ENCODE results near the gene IFNL3. TPM values are rescaled to one million over a fixed set of nuclear protein-coding genes. Genes with fewer than 3 reads are reported as not detected.

The IFNL3 gene
- total RNA-seq, 1 experiment from 2014 or later: not detected

DNA sequence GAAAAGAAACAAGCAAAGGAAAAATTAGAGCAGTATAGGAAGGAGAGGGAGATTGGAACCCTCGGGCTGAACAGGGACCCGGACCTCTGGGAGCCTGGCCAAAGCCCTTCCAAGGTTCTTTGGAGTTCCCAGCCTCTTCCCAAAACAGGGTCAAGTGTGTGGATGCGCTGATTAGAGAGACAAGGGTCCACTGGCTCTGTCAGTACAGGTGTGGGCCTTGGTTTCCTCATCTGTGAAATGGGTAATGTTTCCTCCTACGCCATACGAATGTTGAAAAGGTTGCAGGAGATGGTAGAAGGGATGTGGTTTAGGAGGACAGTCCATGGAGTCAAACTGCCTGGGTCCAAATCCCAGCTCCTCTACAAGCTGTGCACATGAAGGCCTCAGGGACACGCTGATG is 38.7 kb downstream of the IFNL3 start (continued):
- TF ChIP-seq, protein P1, sequence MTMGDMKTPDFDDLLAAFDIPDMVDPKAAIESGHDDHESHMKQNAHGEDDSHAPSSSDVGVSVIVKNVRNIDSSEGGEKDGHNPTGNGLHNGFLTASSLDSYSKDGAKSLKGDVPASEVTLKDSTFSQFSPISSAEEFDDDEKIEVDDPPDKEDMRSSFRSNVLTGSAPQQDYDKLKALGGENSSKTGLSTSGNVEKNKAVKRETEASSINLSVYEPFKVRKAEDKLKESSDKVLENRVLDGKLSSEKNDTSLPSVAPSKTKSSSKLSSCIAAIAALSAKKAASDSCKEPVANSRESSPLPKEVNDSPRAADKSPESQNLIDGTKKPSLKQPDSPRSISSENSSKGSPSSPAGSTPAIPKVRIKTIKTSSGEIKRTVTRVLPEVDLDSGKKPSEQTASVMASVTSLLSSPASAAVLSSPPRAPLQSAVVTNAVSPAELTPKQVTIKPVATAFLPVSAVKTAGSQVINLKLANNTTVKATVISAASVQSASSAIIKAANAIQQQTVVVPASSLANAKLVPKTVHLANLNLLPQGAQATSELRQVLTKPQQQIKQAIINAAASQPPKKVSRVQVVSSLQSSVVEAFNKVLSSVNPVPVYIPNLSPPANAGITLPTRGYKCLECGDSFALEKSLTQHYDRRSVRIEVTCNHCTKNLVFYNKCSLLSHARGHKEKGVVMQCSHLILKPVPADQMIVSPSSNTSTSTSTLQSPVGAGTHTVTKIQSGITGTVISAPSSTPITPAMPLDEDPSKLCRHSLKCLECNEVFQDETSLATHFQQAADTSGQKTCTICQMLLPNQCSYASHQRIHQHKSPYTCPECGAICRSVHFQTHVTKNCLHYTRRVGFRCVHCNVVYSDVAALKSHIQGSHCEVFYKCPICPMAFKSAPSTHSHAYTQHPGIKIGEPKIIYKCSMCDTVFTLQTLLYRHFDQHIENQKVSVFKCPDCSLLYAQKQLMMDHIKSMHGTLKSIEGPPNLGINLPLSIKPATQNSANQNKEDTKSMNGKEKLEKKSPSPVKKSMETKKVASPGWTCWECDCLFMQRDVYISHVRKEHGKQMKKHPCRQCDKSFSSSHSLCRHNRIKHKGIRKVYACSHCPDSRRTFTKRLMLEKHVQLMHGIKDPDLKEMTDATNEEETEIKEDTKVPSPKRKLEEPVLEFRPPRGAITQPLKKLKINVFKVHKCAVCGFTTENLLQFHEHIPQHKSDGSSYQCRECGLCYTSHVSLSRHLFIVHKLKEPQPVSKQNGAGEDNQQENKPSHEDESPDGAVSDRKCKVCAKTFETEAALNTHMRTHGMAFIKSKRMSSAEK (CRISPR knock-in tag; IDR thresholded peaks at IDR 0.05; ENCODE audit: borderline replicate concordance): no peak
- TF ChIP-seq ZNF281 (CRISPR knock-in tag; IDR thresholded peaks at IDR 0.05) (no peak), KAT7 (CRISPR knock-in tag; IDR thresholded peaks at IDR 0.05; ENCODE audit: borderline replicate concordance) (no peak), FOXJ3 (CRISPR knock-in tag; IDR thresholded peaks at IDR 0.05; ENCODE audit: borderline replicate concordance) (no peak), PRRX2 (CRISPR knock-in tag; IDR thresholded peaks at IDR 0.05) (no peak)
- TF ChIP-seq, protein P2, sequence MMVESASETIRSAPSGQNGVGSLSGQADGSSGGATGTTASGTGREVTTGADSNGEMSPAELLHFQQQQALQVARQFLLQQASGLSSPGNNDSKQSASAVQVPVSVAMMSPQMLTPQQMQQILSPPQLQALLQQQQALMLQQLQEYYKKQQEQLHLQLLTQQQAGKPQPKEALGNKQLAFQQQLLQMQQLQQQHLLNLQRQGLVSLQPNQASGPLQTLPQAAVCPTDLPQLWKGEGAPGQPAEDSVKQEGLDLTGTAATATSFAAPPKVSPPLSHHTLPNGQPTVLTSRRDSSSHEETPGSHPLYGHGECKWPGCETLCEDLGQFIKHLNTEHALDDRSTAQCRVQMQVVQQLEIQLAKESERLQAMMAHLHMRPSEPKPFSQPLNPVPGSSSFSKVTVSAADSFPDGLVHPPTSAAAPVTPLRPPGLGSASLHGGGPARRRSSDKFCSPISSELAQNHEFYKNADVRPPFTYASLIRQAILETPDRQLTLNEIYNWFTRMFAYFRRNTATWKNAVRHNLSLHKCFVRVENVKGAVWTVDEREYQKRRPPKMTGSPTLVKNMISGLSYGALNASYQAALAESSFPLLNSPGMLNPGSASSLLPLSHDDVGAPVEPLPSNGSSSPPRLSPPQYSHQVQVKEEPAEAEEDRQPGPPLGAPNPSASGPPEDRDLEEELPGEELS (CRISPR knock-in tag; IDR thresholded peaks at IDR 0.05): no peak

- no peaks in the 10 kb centered on the region for H3K36me3 Mint-ChIP-seq
- ATAC-seq (no peak), DNase-seq (ENCODE audit: low spot score) (no peak)
- ChIA-PET POLR2A (no interaction called here), CTCF (interaction anchor here (1.7 to 3.1 kb wide), 2 partner anchors 122 to 130 kb away, joined by 4 to 12 read pairs; partner anchors contain the start of gene GMFG)
- H3K27ac Mint-ChIP-seq: no peak overlapping the region
- no peak for TF ChIP-seq MAX (CRISPR knock-in tag; IDR thresholded peaks at IDR 0.05)
- no peak for TF ChIP-seq ZNF425 (CRISPR knock-in tag; conservative IDR thresholded peaks at IDR 0.05)
- TF ChIP-seq ZNF671 (CRISPR knock-in tag; IDR thresholded peaks at IDR 0.05): no peak
- no peak for TF ChIP-seq CREB1 (CRISPR knock-in tag; IDR thresholded peaks at IDR 0.05)
- H3K4me3 Mint-ChIP-seq: no peak overlapping the region
- no peaks in the 10 kb centered on the region for H3K9me3 Mint-ChIP-seq
- H3K27me3 Mint-ChIP-seq (ENCODE audit: low read depth): peaks cover 46% of the 10 kb centered on the region
- no peaks in the 10 kb centered on the region; the same call in 1 of the 2 replicates for H3K4me1 Mint-ChIP-seq
Observed at GRCh38 chr19:39205449-39205764, 39.4 kb downstream of the IFNL3 start.
